Liver (tissue), 9 donors: ENCODE measurements around the gene RHO. TPM values are rescaled to one million over a fixed set of nuclear protein-coding genes. Genes with fewer than 3 reads are reported as not detected.

ENCODE experiments used
- DNase-seq: peaks from one replicate; pipeline ENCODE4 v3.0.0-alpha.2; 2017; ENCODE audit warnings: low spot score
- H3K27ac ChIP-seq, 2 donors: one replicate each; pipeline ENCODE4 v1.7.0; 2013; ENCODE audit warnings: inconsistent platforms in 2 of 2, low read length in 2 of 2, control low read depth in 1 of 2, low read depth in 1 of 2, mild to moderate bottlenecking in 1 of 2
- H3K27me3 ChIP-seq, 4 donors: one replicate each; pipeline versions ENCODE4 v1.6.1 to v1.7.0; 2013; ENCODE audit warnings: low read length in 3 of 4, inconsistent platforms in 1 of 4, mild to moderate bottlenecking in 1 of 4, moderate library complexity in 1 of 4; ENCODE audit not compliant: control insufficient read depth in 4 of 4, insufficient read depth in 4 of 4
- H3K36me3 ChIP-seq, 4 donors: one replicate each; pipeline versions ENCODE4 v1.6.1 to v1.7.0; 2013; ENCODE audit warnings: low read length in 3 of 4, mild to moderate bottlenecking in 3 of 4, low read depth in 1 of 4, moderate library complexity in 1 of 4; ENCODE audit not compliant: control insufficient read depth in 4 of 4, insufficient read depth in 3 of 4
- H3K4me1 ChIP-seq, 4 donors: one replicate each; pipeline versions ENCODE4 v1.6.1 to v1.7.0; 2013; ENCODE audit warnings: low read length in 3 of 4, mild to moderate bottlenecking in 3 of 4, moderate library complexity in 1 of 4; ENCODE audit not compliant: control insufficient read depth in 4 of 4, insufficient read depth in 4 of 4
- H3K4me3 ChIP-seq, 3 donors: one replicate each; pipeline versions ENCODE4 v1.6.1 to v1.7.0; 2013; ENCODE audit warnings: low read length in 3 of 3, control low read depth in 1 of 3, low read depth in 1 of 3, mild to moderate bottlenecking in 1 of 3
- H3K9ac ChIP-seq, 2 donors: one replicate each; pipeline ENCODE4 v1.7.0; 2013; ENCODE audit warnings: low read length in 2 of 2, mild to moderate bottlenecking in 2 of 2, moderate library complexity in 2 of 2, control low read depth in 1 of 2, low read depth in 1 of 2
- H3K9me3 ChIP-seq, 4 donors: one replicate each; pipeline versions ENCODE4 v1.6.1 to v1.7.0; 2013; ENCODE audit warnings: low read length in 3 of 4; ENCODE audit not compliant: control insufficient read depth in 4 of 4
- ATF3 ChIP-seq: IDR thresholded peaks from 2 replicates; pipeline ENCODE4 v1.6.1; 2016; ENCODE audit warnings: antibody characterized with exemption
- CTCF ChIP-seq: fragments of 150-350 bp; IDR thresholded peaks from 2 replicates; pipeline ENCODE4 v1.5.1; 2017; ENCODE audit warnings: improper control_type of control experiment, low read depth, low read length; ENCODE audit not compliant: missing input control
- EGR1 ChIP-seq, 2 donors: IDR thresholded peaks; 2 replicates each; pipeline ENCODE4 v1.6.1; 2016 to 2018; ENCODE audit warnings: antibody characterized with exemption in 2 of 2, low read depth in 2 of 2
- FOXA1 ChIP-seq: IDR thresholded peaks from 2 replicates; pipeline ENCODE4 v1.6.1; 2016; ENCODE audit warnings: antibody characterized with exemption
- FOXA2 ChIP-seq: IDR thresholded peaks from 2 replicates; pipeline ENCODE4 v1.6.1; 2016; ENCODE audit warnings: antibody characterized with exemption
- GABPA ChIP-seq, 2 donors: IDR thresholded peaks in 1 of 2; conservative IDR thresholded peaks in 1 of 2; 2 replicates each; pipeline ENCODE4 v1.6.1; 2016; ENCODE audit warnings: antibody characterized with exemption in 2 of 2, mild to moderate bottlenecking in 1 of 2, moderate library complexity in 1 of 2
- HNF4A ChIP-seq, 2 donors: conservative IDR thresholded peaks; 2 replicates each; pipeline ENCODE4 v1.6.1; 2016; ENCODE audit warnings: antibody characterized with exemption in 2 of 2, mild to moderate bottlenecking in 2 of 2
- JUND ChIP-seq, 2 donors: IDR thresholded peaks; 2 replicates each; pipeline ENCODE4 v1.6.1; 2016; ENCODE audit warnings: antibody characterized with exemption in 2 of 2
- MAX ChIP-seq: IDR thresholded peaks from 2 replicates; pipeline ENCODE4 v1.6.1; 2016; ENCODE audit warnings: antibody characterized with exemption
- NR2F2 ChIP-seq: IDR thresholded peaks from 2 replicates; pipeline ENCODE4 v1.6.1; 2016; ENCODE audit warnings: antibody characterized with exemption
- RAD21 ChIP-seq, 2 donors: IDR thresholded peaks; 2 replicates each; pipeline ENCODE4 v1.6.1; 2016; ENCODE audit warnings: antibody characterized with exemption in 2 of 2, mild to moderate bottlenecking in 2 of 2
- REST ChIP-seq: IDR thresholded peaks from 2 replicates; pipeline ENCODE4 v1.6.1; 2016; ENCODE audit warnings: antibody characterized with exemption, mild to moderate bottlenecking
- RXRA ChIP-seq, 2 donors: IDR thresholded peaks; 2 replicates each; pipeline ENCODE4 v1.6.1; 2017 to 2018; ENCODE audit warnings: antibody characterized with exemption in 2 of 2, mild to moderate bottlenecking in 1 of 2
- SP1 ChIP-seq: IDR thresholded peaks from 2 replicates; pipeline ENCODE4 v1.6.1; 2018; ENCODE audit warnings: antibody characterized with exemption, mild to moderate bottlenecking
- TAF1 ChIP-seq: conservative IDR thresholded peaks from 2 replicates; pipeline ENCODE4 v1.6.1; 2016; ENCODE audit warnings: antibody characterized with exemption, mild to moderate bottlenecking
- YY1 ChIP-seq: IDR thresholded peaks from 2 replicates; pipeline ENCODE4 v1.6.1; 2016; ENCODE audit warnings: antibody characterized with exemption, mild to moderate bottlenecking
- ZBTB33 ChIP-seq: IDR thresholded peaks from 2 replicates; pipeline ENCODE4 v1.6.1; 2016; ENCODE audit warnings: antibody characterized with exemption
- WGBS: extraction: QIAGEN DNeasy Blood & Tissue Kit; methylation state at CpG from one replicate; pipeline ENCODE4 v1.1.7; 2013; 5-methylcytosine and 5-hydroxymethylcytosine counted together
- polyA plus RNA-seq, 2 donors: library from polyadenylated mRNA; stranded (reverse) in 1 of 2; unstranded in 1 of 2; fragments of 200-250 nt in 1 of 2; fragments of >200 nt in 1 of 2; fragmentation: Nextera tagmentation in 1 of 2; extraction: Ambion mirVana in 1 of 2; gene quantifications; one replicate each; pipeline versions ENCODE4 v1.2.1 to v1.2.3, GENCODE V29; 2013 to 2015
- total RNA-seq, 2 donors: library from RNA; depleted of rRNA; stranded (reverse); fragments of >200 nt; gene quantifications; one replicate each; pipeline ENCODE4 v1.2.3, GENCODE V29; 2014
- donor health status: healthy.
- donor health status: healthy.
- donor health status: healthy.
- donor health status: healthy.
- donor health status: healthy.

The RHO gene
- total and polyA plus RNA-seq, 4 donors: not detected

- no peaks in the 10 kb centered on the region for H3K9me3 ChIP-seq
- WGBS: 92% methylated on average over 19 of the region's 19 CpGs
- no peak for DNase-seq
- H3K27ac ChIP-seq: no peak overlapping the region
- no peaks in the 10 kb centered on the region for H3K27me3 ChIP-seq
- no peak overlapping the region for H3K9ac ChIP-seq
- H3K4me3 ChIP-seq: no peak overlapping the region
- no peak for TF ChIP-seq NR2F2
- TF ChIP-seq RAD21 (IDR thresholded peaks at IDR 0.05): no peak
- TF ChIP-seq CTCF: no peak
- TF ChIP-seq HNF4A (conservative IDR thresholded peaks at IDR 0.05): no peak
- TF ChIP-seq FOXA2: no peak
- TF ChIP-seq JUND (IDR thresholded peaks at IDR 0.05): no peak
- TF ChIP-seq ATF3: no peak
- TF ChIP-seq GABPA (IDR thresholded peaks at IDR 0.05 in 1 of 2, conservative IDR thresholded peaks at IDR 0.05 in 1 of 2): no peak
- no peak for TF ChIP-seq ZBTB33
- TF ChIP-seq YY1: no peak
- TF ChIP-seq RXRA (IDR thresholded peaks at IDR 0.05): no peak
- no peak for TF ChIP-seq EGR1 (IDR thresholded peaks at IDR 0.05; ENCODE audit: low read depth in 2 of 2)
- TF ChIP-seq MAX: no peak
- TF ChIP-seq TAF1: no peak
- TF ChIP-seq FOXA1: no peak
- no peak for TF ChIP-seq REST
- no peak for TF ChIP-seq SP1
- H3K36me3 ChIP-seq: no peaks in the 10 kb centered on the region
- peaks cover 0 to 3% (median under 1%) of the 10 kb centered on the region in 4 donors for H3K4me1 ChIP-seq
Observed at GRCh38 chr3:129548104-129548965, 19.9 kb downstream of the RHO start.
